IMR-90 (cell line): ENCODE measurements around the gene OPHN1. TPM values are rescaled to one million over a fixed set of nuclear protein-coding genes. Genes with fewer than 3 reads are reported as not detected.

Experiments
- ATAC-seq: fragments of 200-7000 bp; cut with Tn5 transposase; 2 replicates; pipeline ENCODE4 v1.9.1; 2020; ENCODE audit warnings: low read depth, mild to moderate bottlenecking, moderate library complexity
- BruUV-seq: library from RNA; stranded (reverse); fragments of 400-500 nt; replicated peaks from 2 replicates; lab custom pipeline; 2021; lab: Mats Ljungman, UMichigan
- CTCF ChIA-PET: fragments of 300-600 bp; formaldehyde crosslinking; extraction: SDS; loops from one replicate; lab custom pipeline; 2021; ENCODE audit warnings: antibody characterized with exemption; lab: Yijun Ruan, JAX
- POLR2A ChIA-PET: fragments of 300-600 bp; sonication (Branson Sonifier 250); formaldehyde crosslinking; loops from one replicate; lab custom pipeline; 2022; ENCODE audit warnings: antibody characterized with exemption; ENCODE audit not compliant: unreplicated experiment; lab: Charles Lee
- DNase-seq: peaks from one replicate; pipeline ENCODE4 v3.0.0; 2013
- H2AFZ ChIP-seq: replicated peaks from 2 replicates; pipeline ENCODE3; 2013; ENCODE audit warnings: low read length, mild to moderate bottlenecking; ENCODE audit not compliant: poor library complexity
- H2AK5ac ChIP-seq: 2 replicates; pipeline ENCODE4 v1.6.1; 2013; ENCODE audit warnings: low read depth, low read length, inconsistent platforms
- H2AK9ac ChIP-seq: replicated peaks from 2 replicates; pipeline ENCODE3; 2013; ENCODE audit warnings: mild to moderate bottlenecking, low read depth, low read length, moderate library complexity; ENCODE audit not compliant: poor library complexity
- H2BK120ac ChIP-seq: 2 replicates; pipeline ENCODE4 v1.6.1; 2013; ENCODE audit warnings: low read depth, low read length, inconsistent platforms
- H2BK15ac ChIP-seq: 3 replicates; pipeline ENCODE4 v1.6.1; 2013; ENCODE audit warnings: low read depth, low read length, inconsistent platforms
- H2BK20ac ChIP-seq: 2 replicates; pipeline ENCODE4 v1.6.1; 2013; ENCODE audit warnings: low read depth, mild to moderate bottlenecking, inconsistent platforms, low read length, moderate library complexity
- H2BK5ac ChIP-seq: 2 replicates; pipeline ENCODE4 v1.6.1; 2013; ENCODE audit warnings: mild to moderate bottlenecking, low read depth, low read length, inconsistent platforms; ENCODE audit not compliant: poor library complexity, severe bottlenecking
- H3K14ac ChIP-seq: replicated peaks from 2 replicates; pipeline ENCODE4 v1.6.1; 2013; ENCODE audit warnings: low read depth, low read length, inconsistent platforms
- H3K18ac ChIP-seq: 2 replicates; pipeline ENCODE4 v1.6.1; 2013; ENCODE audit warnings: low read depth, low read length, control low read depth
- H3K23ac ChIP-seq: 2 replicates; pipeline ENCODE4 v1.6.1; 2013; ENCODE audit warnings: low read depth, low read length, inconsistent platforms
- H3K27ac ChIP-seq: 2 replicates; pipeline ENCODE4 v1.5.1; 2013; ENCODE audit warnings: mild to moderate bottlenecking, control low read depth, low read length; ENCODE audit not compliant: insufficient read depth
- H3K27me3 ChIP-seq: 2 replicates; pipeline ENCODE4 v1.6.1; 2013; ENCODE audit warnings: low read length; ENCODE audit not compliant: control insufficient read depth, insufficient read depth
- H3K36me3 ChIP-seq: 2 replicates; pipeline ENCODE4 v1.6.1; 2013; ENCODE audit warnings: low read length, mixed read lengths; ENCODE audit not compliant: control insufficient read depth, insufficient read depth
- H3K4ac ChIP-seq: 2 replicates; pipeline ENCODE4 v1.6.1; 2013; ENCODE audit warnings: low read depth, low read length, inconsistent platforms
- H3K4me1 ChIP-seq: 2 replicates; pipeline ENCODE4 v1.6.1; 2013; ENCODE audit warnings: low read length, mixed read lengths; ENCODE audit not compliant: control insufficient read depth, insufficient read depth
- H3K4me2 ChIP-seq: 2 replicates; pipeline ENCODE4 v1.6.1; 2013; ENCODE audit warnings: low read depth, mild to moderate bottlenecking, control low read depth, low read length, moderate library complexity
- H3K4me3 ChIP-seq: 2 replicates; pipeline ENCODE4 v1.5.1; 2013; ENCODE audit warnings: low read depth, mild to moderate bottlenecking, control low read depth, low read length, moderate library complexity; ENCODE audit not compliant: insufficient read depth
- H3K56ac ChIP-seq: 2 replicates; pipeline ENCODE4 v1.6.1; 2013; ENCODE audit warnings: low read length, inconsistent platforms; ENCODE audit not compliant: insufficient read depth; ENCODE audit errors: extremely low read depth
- H3K79me1 ChIP-seq, 2 experiments: 2 replicates each; pipeline ENCODE4 v1.6.1; 2013; ENCODE audit warnings: low read length in 2 of 2, inconsistent platforms in 1 of 2, low read depth in 1 of 2
- H3K9ac ChIP-seq: 2 replicates; pipeline ENCODE4 v1.6.1; 2013; ENCODE audit warnings: low read depth, low read length, control low read depth
- H3K9me1 ChIP-seq: 2 replicates; pipeline ENCODE4 v1.6.1; 2013; ENCODE audit warnings: low read length, inconsistent platforms; ENCODE audit not compliant: insufficient read depth
- H3K9me3 ChIP-seq: 2 replicates; pipeline ENCODE4 v1.6.1; 2013; ENCODE audit warnings: low read length; ENCODE audit not compliant: control insufficient read depth, insufficient read depth
- H4K20me1 ChIP-seq: 2 replicates; pipeline ENCODE4 v1.6.1; 2013; ENCODE audit warnings: low read length, inconsistent platforms; ENCODE audit not compliant: insufficient read depth
- H4K5ac ChIP-seq: 2 replicates; pipeline ENCODE4 v1.6.1; 2013; ENCODE audit warnings: mild to moderate bottlenecking, low read depth, low read length, control low read depth
- H4K8ac ChIP-seq, 2 experiments: 2 replicates each; pipeline ENCODE4 v1.6.1; 2013; ENCODE audit warnings: low read depth in 2 of 2, low read length in 2 of 2, control low read depth in 1 of 2, inconsistent platforms in 1 of 2
- H4K91ac ChIP-seq: 2 replicates; pipeline ENCODE4 v1.6.1; 2013; ENCODE audit warnings: low read depth, low read length, inconsistent platforms; ENCODE audit not compliant: insufficient read depth
- CEBPB ChIP-seq: IDR thresholded peaks from 2 replicates; pipeline ENCODE4 v1.6.1; 2012; ENCODE audit warnings: low read depth, low read length, improper control_type of control experiment
- CHD1 ChIP-seq: IDR thresholded peaks from 2 replicates; pipeline ENCODE4 v1.6.1; 2012; ENCODE audit warnings: low read depth, low read length, improper control_type of control experiment
- FOS ChIP-seq: fragments of 150-350 bp; IDR thresholded peaks from 2 replicates; pipeline ENCODE4 v1.6.1; 2016; ENCODE audit warnings: low read depth, low read length
- MXI1 ChIP-seq: IDR thresholded peaks from 2 replicates; pipeline ENCODE4 v1.6.1; 2012; ENCODE audit warnings: low read depth, mild to moderate bottlenecking, low read length, moderate library complexity, borderline replicate concordance
- POLR2A ChIP-seq: IDR thresholded peaks from 2 replicates; pipeline ENCODE4 v1.6.1; 2012; ENCODE audit warnings: mild to moderate bottlenecking, low read depth, low read length
- RAD21 ChIP-seq: IDR thresholded peaks from 2 replicates; pipeline ENCODE4 v1.6.1; 2012; ENCODE audit warnings: low read length, improper control_type of control experiment
- RFX5 ChIP-seq: IDR thresholded peaks from 2 replicates; pipeline ENCODE4 v1.8.0; 2012; ENCODE audit warnings: low read depth, mild to moderate bottlenecking, low read length, moderate library complexity
- SMC3 ChIP-seq: fragments of 150-350 bp; IDR thresholded peaks from 2 replicates; pipeline ENCODE4 v1.6.1; 2016; ENCODE audit warnings: low read depth, mild to moderate bottlenecking, antibody characterized with exemption, low read length, moderate library complexity
- WGBS, 2 experiments: methylation state at CpG; one replicate each; pipeline versions ENCODE4 v1.1.5 to v1.1.7; 2013; ENCODE audit warnings: missing lambda C conversion rate in 2 of 2; ENCODE audit not compliant: insufficient read length in 1 of 2; ENCODE audit errors: extremely low coverage in 2 of 2; 5-methylcytosine and 5-hydroxymethylcytosine counted together
- dilution Hi-C: fragments of 300-500 bp; cut with HindIII; formaldehyde crosslinking; loops from one replicate; pipeline ENCODE4 v1.14.3; 2018; ENCODE audit warnings: low sequenced_read_pairs; ENCODE audit not compliant: unreplicated experiment
- in situ Hi-C: fragments of 300-500 bp; cut with MboI; formaldehyde crosslinking; loops from 3 replicates; pipeline ENCODE4 v1.14.3; 2019; ENCODE audit warnings: low sequenced_read_pairs, inconsistent platforms, mixed read lengths
- intact Hi-C: fragments of 100-400 bp; cut with micrococcal nuclease; formaldehyde crosslinking; loops from 2 replicates; pipeline ENCODE4 v1.10.0; 2022
- polyA plus RNA-seq, 3 experiments: library from polyadenylated mRNA; depleted of rRNA; stranded (reverse); fragments of >200 nt; gene quantifications; 2 replicates each; pipeline ENCODE4 v1.2.3, GENCODE V29; 2012; ENCODE audit warnings: low replicate concordance in 1 of 3
- total RNA-seq: library from RNA; depleted of rRNA; stranded (reverse); fragments of >200 nt; gene quantifications from 2 replicates; pipeline ENCODE4 v1.2.3, GENCODE V29; 2012
- TF ChIP-seq, protein P1 (sequence below): conservative IDR thresholded peaks from 2 replicates; pipeline ENCODE4 v1.5.1; 2012; ENCODE audit warnings: mild to moderate bottlenecking, low read depth, low read length, improper control_type of control experiment

OPHN1 gene
- total and polyA plus RNA-seq, 2 of the 4 experiments (the other 2 are of a cell fraction), result 4.0 to 13.1 TPM

- Histone ChIP-seq H2AK5ac (no peak overlapping the region), H4K5ac (no peak overlapping the region), H3K4me3 (no peak overlapping the region), H4K20me1 (no peaks in the 10 kb centered on the region), H3K27me3 (no peaks in the 10 kb centered on the region), H3K56ac (no peak overlapping the region), H3K4me1 (no peaks in the 10 kb centered on the region), H2BK15ac (no peak overlapping the region), H3K9me1 (no peaks in the 10 kb centered on the region; the same call in 1 of the 2 replicates), H3K9me3 (no peaks in the 10 kb centered on the region), H3K9ac (no peak overlapping the region), H2BK120ac (no peak overlapping the region), H2AK9ac (no peak overlapping the region), H4K91ac (no peak overlapping the region), H3K18ac (no peak overlapping the region), H3K27ac (no peak overlapping the region), H3K4me2 (no peak overlapping the region), H3K23ac (no peak overlapping the region), H3K4ac (no peak overlapping the region), H2BK20ac (no peak overlapping the region), H4K8ac (no peak overlapping the region), H3K14ac (no peak overlapping the region), H2AFZ (no peak overlapping the region), H3K36me3 (no peaks in the 10 kb centered on the region), H3K79me1 (no peaks in the 10 kb centered on the region; a peak in 1 of 4 replicates), H2BK5ac (no peak overlapping the region)
- no peak for DNase-seq
- no peak for ATAC-seq
- 0% methylated on average over 1 of the region's 5 CpGs; no CpG with 5 or more reads in 1 of the 2 experiments for WGBS, 2 experiments
- intact Hi-C loops, result no loop called here
- BruUV-seq, result no TSS peak
- in situ Hi-C loops, result no loop called here
- TF ChIP-seq POLR2A (no peak), RAD21 (no peak), CHD1 (no peak), SMC3 (no peak), RFX5 (no peak), FOS (no peak), CEBPB (no peak), MXI1 (no peak)
- TF ChIP-seq, protein P1, sequence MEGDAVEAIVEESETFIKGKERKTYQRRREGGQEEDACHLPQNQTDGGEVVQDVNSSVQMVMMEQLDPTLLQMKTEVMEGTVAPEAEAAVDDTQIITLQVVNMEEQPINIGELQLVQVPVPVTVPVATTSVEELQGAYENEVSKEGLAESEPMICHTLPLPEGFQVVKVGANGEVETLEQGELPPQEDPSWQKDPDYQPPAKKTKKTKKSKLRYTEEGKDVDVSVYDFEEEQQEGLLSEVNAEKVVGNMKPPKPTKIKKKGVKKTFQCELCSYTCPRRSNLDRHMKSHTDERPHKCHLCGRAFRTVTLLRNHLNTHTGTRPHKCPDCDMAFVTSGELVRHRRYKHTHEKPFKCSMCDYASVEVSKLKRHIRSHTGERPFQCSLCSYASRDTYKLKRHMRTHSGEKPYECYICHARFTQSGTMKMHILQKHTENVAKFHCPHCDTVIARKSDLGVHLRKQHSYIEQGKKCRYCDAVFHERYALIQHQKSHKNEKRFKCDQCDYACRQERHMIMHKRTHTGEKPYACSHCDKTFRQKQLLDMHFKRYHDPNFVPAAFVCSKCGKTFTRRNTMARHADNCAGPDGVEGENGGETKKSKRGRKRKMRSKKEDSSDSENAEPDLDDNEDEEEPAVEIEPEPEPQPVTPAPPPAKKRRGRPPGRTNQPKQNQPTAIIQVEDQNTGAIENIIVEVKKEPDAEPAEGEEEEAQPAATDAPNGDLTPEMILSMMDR, result no peak
- ChIA-PET CTCF (no interaction called here), POLR2A (no interaction called here)
- dilution Hi-C loops, result no loop called here
Observed at GRCh38 chrX:68249401-68249831, 183.9 kb downstream of the OPHN1 start.
